ENCODE measurements around the gene SGMS1.
A peak's percentile ranks its signal among the peaks of the same experiment; 100 is the strongest.
"Not testable (repeated sequence)": the region's sequence is repeated elsewhere in the genome, so short reads cannot be mapped to it uniquely, and the experiment has no call there.

The SGMS1 gene

DNA sequence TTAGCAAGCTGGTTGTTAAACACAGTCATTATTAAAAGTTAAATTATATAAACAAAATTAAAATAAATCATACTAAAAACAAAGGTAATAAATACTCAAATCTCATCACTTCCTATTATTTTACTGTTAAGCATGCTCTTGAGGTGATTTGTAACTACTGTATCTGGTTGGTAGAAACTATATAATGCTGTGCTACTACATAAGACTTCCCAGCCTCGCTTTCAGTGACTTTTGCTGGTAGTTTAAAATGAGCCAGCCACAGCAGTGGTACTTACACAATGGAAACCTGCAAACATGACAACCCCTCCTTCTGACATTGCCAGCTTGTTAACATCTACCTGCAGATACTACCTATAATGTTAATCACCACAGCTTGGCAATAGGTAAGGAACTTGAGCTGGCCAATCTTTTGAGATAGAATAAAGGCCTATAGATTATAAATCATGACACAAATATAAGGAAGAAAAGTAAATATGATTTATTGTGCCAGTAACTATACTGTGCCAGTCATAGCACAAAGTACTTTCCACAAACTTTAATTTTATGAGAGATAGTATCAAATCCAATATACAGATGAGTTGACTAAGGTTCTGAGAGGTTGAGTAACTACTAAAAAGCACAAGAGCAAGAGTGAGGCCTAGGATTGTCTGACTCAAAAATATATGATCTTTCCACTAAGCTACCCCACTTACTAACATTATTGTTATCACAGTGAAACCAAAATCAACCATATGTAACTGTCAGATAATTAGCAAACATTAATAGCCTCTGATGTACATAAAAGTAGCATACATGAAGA, 191.3 kb downstream of the SGMS1 start:
- DNase-seq (ENCODE audit: low read depth): no peak
- TF ChIP-seq, protein P1, sequence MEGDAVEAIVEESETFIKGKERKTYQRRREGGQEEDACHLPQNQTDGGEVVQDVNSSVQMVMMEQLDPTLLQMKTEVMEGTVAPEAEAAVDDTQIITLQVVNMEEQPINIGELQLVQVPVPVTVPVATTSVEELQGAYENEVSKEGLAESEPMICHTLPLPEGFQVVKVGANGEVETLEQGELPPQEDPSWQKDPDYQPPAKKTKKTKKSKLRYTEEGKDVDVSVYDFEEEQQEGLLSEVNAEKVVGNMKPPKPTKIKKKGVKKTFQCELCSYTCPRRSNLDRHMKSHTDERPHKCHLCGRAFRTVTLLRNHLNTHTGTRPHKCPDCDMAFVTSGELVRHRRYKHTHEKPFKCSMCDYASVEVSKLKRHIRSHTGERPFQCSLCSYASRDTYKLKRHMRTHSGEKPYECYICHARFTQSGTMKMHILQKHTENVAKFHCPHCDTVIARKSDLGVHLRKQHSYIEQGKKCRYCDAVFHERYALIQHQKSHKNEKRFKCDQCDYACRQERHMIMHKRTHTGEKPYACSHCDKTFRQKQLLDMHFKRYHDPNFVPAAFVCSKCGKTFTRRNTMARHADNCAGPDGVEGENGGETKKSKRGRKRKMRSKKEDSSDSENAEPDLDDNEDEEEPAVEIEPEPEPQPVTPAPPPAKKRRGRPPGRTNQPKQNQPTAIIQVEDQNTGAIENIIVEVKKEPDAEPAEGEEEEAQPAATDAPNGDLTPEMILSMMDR (IDR thresholded peaks at IDR 0.05; ENCODE audit: insufficient read depth, low read depth, low read length, missing control alignments): no peak
- H3K4me3 ChIP-seq (ENCODE audit: low read length): no peak overlapping the region

DNA sequence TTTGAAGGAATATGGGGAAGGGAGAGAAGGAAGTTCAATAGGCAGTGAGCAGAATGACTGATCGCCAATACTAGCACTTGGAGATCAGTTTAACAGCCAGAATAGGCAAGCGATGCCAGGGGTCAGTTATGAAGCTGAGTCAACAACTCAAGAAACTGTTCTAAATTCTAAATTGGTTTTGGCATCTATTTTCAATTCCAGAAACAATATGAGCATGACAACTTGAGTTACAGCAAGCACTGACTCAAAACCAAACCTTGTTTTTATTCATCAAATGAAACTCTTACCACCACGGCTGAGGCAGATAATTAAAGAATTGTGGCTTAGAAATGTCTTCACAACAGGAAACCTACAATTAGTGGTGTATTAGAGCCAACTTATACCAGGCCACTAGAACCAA, 192.0 kb downstream of the SGMS1 start:
- DNase-seq (ENCODE audit: low read depth): no peak
- TF ChIP-seq, protein P1 (IDR thresholded peaks at IDR 0.05; ENCODE audit: insufficient read depth, low read depth, low read length, missing control alignments): no peak
- H3K4me3 ChIP-seq (ENCODE audit: low read length): no peak overlapping the region

DNA sequence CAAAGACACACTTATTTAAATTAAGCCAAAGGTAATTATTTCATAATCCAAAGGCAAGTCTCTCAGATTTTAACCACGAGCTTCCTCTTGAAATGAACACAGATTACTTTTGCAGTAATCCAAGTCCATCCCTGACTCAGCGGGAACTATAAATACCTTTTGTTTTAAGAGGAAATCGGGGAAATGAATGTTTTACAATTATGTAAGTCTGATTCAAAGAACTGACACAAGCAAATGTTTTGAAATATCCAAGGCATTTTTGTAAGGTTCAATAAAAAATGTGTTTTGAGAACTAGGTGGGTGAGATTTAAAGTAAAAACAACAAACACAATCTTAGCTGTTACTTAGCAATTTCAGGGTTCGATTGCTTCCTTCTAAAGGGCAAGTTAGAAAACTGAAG, 192.6 kb downstream of the SGMS1 start:
- TF ChIP-seq, protein P1 (IDR thresholded peaks at IDR 0.05; ENCODE audit: insufficient read depth, low read depth, low read length, missing control alignments): no peak
- no peak overlapping the region for H3K4me3 ChIP-seq (ENCODE audit: low read length)
- DNase-seq (ENCODE audit: low read depth): peak; percentile 47

DNA sequence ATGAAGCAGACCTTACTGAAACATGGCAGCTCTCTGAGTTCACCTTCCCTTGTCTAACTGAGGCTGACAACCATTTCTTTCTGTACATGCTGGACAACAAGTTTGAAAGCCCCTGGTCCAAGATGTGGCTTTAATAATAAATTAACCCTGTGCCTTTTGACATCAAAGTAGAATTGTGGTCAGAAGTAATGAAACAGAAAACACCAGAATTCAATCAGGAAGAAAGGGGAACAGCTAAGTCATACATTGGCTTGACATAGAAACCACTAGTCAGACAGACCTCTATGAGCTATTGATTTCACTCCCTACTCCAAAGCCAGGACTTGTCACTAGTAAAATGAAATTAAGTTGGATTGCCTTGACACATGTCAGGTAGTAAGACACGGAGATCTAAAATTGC, 197.3 kb downstream of the SGMS1 start:
- DNase-seq (ENCODE audit: low read depth): no peak
- TF ChIP-seq, protein P1 (IDR thresholded peaks at IDR 0.05; ENCODE audit: insufficient read depth, low read depth, low read length, missing control alignments): no peak
- no peak overlapping the region for H3K4me3 ChIP-seq (ENCODE audit: low read length)

DNA sequence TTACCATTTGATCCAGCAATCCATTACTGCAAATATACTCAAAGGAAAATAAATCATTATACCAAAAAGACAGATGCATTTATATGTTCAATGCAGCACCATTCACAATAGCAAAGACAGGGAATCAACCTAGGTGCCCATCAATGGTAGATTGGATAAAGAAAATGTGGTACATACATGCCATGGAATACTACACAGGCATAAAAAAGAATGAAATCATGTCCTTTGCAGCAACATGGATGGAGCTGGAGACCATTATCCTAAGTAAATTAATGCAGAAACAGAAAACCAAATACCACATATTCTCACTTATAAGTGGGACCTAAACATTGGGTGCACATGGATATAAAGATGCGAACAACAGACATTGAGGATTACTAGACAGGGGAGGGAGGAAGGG, 198.5 kb downstream of the SGMS1 start:
- not testable (repeated sequence) for DNase-seq (ENCODE audit: low read depth); H3K4me3 ChIP-seq (ENCODE audit: low read length)

DNA sequence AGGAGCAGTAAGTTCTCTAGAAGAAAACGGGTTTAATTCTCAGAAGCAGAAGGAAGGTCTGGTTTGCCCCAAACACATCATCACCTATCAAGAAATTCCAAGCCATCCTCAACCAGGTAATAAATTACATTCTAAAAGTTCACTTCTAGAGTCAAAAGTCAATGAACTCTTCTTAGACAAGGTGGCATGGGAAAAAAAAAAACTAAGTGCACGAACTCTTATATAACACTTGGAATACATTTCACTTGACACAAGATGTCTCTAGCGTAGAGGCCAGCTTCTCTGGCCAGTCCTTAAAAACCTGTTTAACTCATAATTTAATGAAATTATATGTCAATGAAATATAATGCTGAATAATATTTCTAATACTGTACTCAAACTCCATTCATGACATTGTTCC, 200.3 kb downstream of the SGMS1 start:
- no peak overlapping the region for H3K4me3 ChIP-seq (ENCODE audit: low read length)
- TF ChIP-seq, protein P1 (IDR thresholded peaks at IDR 0.05; ENCODE audit: insufficient read depth, low read depth, low read length, missing control alignments): no peak
- no peak for DNase-seq (ENCODE audit: low read depth)

DNA sequence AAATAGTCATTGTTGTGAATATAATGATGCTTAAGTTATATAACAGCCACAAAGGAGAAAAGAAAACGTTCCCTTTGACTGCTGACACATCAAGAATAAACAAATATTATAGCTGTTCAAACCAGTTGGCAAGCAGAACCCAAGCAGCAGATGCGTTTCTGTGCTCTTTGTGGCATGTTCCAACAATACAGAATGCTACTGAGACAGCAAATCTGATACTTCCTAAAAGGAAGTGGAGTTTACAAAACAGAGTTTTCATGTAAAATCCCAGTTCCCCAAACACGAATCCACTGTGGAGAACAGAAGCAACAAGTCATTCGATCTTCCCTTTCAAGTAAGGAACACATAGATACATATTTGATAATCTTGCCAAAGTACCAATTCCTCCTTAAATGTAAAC, 201.5 kb downstream of the SGMS1 start:
- H3K4me3 ChIP-seq (ENCODE audit: low read length): no peak overlapping the region
- DNase-seq (ENCODE audit: low read depth): peak; percentile 56
- TF ChIP-seq, protein P1 (IDR thresholded peaks at IDR 0.05; ENCODE audit: insufficient read depth, low read depth, low read length, missing control alignments): no peak

Data from epithelial cell of esophagus (primary cell).